ENCODE measurements around the gene HSBP1L1.
A peak's percentile ranks its signal among the peaks of the same experiment; 100 is the strongest.
"Not testable (repeated sequence)": the region's sequence is repeated elsewhere in the genome, so short reads cannot be mapped to it uniquely, and the experiment has no call there.

The HSBP1L1 gene

DNA sequence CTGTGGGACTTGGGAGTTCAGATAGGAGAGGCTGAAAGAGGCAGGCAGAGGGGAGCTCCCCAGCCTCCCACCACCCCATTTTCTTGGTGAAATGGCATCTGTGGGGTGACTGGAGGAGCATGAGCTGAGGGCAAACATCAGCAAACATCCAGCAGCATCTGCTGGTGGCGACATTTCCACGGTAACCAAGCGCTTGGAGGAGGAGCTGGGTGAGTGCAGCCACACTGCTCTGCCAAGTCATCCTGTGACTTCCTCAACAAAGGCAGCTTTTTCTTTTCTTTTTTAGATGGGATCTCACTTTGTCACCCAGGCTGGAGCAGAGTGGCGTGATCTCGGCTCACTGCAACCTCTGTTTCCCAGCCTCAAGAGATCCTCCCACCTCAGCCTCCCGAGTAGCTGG, 18.3 kb downstream of the HSBP1L1 start:
- FAIRE-seq, result no peak

DNA sequence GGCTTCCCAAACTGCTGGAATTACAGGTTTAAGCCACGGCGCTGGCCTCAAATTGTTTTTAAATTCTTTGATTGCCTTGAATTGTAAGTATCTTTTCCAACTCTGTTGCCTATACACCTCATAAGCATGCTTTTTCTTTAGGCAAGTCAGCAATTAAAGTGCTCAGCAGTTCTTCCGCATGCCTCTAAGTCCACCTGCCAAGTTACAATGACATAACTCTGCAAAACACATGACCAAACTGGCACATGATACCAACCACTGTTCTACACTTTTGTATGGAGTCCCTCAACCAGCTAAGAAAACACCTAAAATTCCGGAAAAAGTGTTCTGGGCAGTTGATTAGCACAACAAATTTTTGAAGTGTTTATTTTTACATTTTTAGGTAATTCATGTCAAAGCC, 18.8 kb downstream of the HSBP1L1 start:
- no peak for DNase-seq (ENCODE audit: insufficient read length, low spot score)
- FAIRE-seq, result no peak

More for the DNA sequence above, 18.3 kb downstream of the HSBP1L1 start:
- no peak for DNase-seq (ENCODE audit: insufficient read length, low spot score)

DNA sequence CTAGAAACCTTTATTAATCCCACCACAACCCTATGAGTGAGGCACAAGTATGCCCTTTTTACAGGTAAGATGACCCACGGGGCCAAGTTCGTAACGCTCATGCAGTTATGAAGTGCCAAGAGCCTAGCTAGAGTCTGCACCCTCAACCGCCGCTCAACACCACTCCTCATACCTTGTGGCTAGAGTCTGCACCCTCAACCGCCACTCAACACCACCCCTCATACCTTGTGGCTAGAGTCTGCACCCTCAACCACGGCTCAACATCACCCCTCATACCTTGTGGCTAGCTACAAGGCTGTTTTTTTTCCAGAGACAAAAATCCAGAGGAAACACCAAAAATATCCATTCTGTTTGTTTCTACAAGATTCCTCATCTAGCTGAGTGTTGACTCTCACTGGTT, 19.4 kb downstream of the HSBP1L1 start:
- no peak for FAIRE-seq
- no peak for DNase-seq (ENCODE audit: insufficient read length, low spot score)

DNA sequence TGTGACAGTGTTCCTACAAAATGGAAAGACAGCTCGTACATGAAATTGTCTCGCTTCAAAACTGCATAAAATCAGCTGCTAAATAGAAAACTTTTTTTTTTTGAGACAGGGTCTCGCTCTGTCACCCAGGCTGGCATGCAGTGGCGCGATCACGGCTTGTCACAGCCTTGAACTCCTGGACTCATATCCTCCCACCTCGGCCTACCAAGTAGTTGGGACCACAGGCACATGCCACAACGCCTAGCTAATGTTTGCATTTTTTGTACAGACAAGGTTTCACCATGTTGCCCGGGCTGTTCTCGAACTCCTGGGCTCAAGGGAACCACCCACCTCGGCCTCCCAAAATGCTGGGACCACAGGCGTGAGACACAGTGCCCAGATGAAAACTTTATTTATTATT, 20.7 kb downstream of the HSBP1L1 start:
- FAIRE-seq (no peak), DNase-seq (ENCODE audit: insufficient read length, low spot score) (no peak)

DNA sequence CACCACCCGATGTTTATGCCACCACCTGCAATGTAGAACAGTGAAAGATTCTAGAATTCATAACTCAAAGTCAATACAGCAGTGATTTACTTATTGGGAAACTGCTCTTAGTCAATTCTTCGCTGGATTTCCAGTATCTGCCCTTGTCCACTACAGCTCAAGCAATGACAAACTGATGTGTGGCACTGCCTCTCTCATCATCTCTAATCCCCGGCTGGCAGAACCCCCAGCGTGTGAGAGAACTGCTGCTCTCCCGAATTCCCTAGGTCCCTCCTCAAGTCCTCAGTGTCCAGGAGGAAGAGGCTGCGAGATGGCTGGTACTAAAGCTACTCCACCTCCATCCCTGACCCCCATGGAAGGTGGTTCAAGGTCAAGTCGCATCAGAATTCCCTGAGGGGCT, 22.3 kb downstream of the HSBP1L1 start:
- FAIRE-seq, result peak; percentile 21
- no peak for DNase-seq (ENCODE audit: insufficient read length, low spot score)

DNA sequence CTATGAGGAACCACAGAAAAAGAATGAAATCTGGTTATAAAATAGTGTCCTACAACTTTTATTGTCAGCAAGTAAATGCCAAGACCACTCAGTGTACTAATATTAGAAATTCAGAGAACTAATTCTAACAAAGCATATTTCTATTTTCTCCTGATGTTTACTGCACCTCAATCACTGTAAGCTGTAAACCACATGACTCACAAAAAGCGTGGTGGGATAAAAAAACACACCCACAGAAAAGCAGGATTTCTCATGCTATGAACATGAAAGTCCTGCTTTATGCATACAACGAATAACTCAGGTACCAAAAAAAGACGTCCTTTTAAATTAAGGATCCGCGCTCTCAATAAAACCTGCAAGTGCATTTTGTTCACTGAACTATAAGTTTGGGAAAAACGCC, 23.1 kb downstream of the HSBP1L1 start:
- no peak for FAIRE-seq
- DNase-seq (ENCODE audit: insufficient read length, low spot score), result no peak

DNA sequence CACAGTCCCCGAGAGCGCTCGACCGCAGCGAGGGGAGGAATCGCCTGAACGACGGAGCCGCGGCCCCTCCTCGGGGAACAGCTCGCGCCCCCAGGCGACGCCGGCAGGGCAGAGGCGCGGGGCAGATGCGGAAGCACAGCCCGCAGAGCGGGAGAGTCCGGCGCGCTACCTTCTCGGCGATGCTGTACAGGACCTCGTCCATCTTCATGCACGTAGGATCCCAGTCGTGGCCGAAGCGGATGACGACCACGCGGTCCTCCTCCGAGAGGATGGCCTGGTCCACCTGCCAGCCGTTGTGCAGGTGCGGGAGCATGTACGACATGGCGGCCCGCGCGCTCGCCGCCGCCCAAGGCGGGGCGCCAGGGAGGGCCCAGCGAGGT, 23.6 kb downstream of the HSBP1L1 start:
- FAIRE-seq, result no peak
- peak; percentile 63 for DNase-seq (ENCODE audit: insufficient read length, low spot score)

DNA sequence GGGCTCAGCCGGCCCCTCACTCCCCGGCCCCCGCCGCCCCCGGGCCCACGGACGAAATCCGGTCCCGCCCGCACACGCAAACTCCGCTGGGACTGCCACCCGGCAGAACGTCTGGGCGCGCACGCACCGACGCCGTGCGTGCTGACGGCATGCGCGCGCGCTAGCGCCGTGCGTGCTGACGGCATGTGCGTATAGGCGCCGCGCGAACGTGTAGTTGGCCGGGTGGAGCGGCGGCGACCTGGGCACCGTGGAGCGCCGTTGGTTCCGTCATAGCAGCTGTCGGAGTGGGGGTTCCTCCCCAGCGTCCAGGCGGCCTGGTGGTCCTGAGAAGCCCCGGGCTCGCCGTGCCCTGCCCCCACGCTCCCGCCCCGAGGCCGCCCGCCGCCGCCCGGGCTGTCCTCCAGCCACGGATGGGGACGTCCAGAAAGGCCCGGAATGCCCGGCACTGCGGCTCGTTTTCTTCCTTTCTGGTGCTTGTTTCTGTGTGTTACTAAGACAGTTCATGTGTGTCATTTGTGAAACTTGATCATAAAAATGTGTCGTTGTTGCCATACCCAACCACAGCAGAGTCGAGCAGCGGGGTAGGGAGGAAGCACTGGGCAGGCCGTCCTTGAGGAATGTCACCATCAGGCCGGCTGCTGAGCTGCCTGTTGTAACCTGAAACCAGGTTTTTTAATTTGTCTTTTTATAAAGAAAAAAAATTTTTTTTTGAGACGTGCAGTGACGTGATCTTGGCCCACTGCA, 24.2 kb downstream of the HSBP1L1 start, which contains the start of gene TXNL4A:
Gene TXNL4A, minus strand, starts transcription at position 113 of the 744 bp plus-strand sequence. CDS start 171 bp downstream, outside the sequence.
- peak; percentile 98 for FAIRE-seq
- peak; percentile 85 for DNase-seq (ENCODE audit: insufficient read length, low spot score)

DNA sequence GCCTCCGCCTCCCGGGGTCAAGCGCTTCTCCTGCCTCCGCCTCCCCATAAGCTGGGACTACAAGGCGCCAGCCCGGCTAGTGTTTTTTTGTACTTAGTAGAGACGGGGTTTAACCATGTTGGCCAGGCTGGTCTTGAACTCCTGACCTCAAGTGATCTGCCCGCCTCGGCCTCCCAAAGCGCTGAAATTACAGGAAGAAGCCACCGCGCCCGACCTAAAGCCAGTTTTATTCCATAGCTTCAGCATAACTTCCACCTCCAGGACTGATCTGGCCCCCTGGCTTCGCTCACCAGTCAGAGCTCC, 24.7 kb downstream of the HSBP1L1 start:
- FAIRE-seq (no peak), DNase-seq (ENCODE audit: insufficient read length, low spot score) (no peak)

DNA sequence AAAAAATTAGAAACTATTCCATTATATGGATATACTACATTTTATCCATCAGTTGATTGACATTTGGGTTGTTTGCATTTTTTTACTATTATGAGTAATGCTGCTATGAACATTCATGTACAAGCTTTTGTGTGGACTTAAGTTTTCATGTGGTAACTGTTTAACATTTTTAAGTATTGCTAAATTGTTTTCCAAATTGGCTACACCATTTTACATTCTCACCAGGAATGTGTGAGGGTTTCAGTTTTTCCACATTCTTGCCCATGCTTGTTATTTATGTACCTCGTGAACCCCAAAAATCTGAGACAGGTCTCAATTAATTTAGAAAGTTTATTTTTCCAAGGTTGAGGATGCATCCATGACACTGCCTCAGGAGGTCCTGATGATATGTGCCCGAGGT, 27.1 kb downstream of the HSBP1L1 start:
- DNase-seq (ENCODE audit: insufficient read length, low spot score) (no peak), FAIRE-seq (no peak)

DNA sequence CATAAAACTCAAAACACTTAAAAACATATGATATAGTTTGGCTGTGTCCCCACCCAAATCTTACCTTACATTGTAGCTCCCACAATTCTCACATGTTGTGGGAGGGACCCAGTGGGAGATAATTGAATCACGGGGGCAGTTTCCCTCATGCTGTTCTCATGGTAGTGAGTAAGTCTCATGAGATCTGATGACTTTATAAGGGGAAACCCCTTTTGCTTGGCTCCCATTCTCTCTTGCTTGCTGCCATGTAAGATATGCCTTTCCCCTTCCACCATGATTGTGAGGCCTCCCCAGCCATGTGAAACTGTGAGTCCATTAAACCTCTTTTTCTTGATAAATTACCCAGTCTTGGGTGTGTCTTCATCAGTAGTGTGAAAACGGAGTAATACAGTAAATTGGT, 35.3 kb downstream of the HSBP1L1 start:
- FAIRE-seq; DNase-seq (ENCODE audit: insufficient read length, low spot score): not testable (repeated sequence)

DNA sequence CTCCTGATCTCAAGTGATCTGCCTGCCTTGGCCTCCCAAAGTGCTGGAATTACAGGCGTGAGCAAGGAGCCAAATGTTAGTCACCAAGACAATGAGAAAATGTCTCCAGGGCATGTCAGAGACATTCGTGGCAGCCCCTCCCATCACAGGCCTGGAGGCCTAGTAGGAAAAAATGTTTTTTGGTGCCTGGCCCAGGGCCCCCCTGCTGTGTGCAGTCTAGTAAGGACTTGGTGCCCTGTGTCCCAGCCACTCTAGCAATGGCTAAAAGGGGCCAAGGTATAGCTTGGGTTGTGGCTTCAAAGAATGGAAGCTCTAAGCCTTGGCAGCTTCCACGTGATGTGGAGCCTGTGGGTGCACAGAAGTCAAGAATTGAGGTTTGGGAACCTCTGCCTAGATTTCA, 36.4 kb downstream of the HSBP1L1 start:
- DNase-seq (ENCODE audit: insufficient read length, low spot score) (no peak), FAIRE-seq (no peak)

DNA sequence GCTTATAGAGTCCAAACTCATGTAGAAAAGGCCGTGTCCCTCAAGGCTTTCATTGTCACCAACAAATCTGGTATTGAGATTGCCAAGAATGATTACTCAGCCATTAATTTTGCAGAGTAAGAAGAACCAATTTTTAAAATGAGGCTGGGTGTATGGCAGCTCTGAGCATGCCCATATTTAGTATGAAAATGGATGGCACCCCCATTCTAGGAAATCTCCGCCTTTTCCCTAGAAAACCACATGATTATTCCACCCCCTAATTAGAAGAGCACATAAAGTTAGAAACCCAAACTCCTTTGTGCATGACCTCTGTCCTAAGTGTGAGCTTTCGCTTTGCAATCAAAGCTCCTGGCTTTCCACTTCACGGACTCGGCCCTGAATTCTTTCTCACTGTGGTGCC, 38.0 kb downstream of the HSBP1L1 start:
- no peak for FAIRE-seq

DNA sequence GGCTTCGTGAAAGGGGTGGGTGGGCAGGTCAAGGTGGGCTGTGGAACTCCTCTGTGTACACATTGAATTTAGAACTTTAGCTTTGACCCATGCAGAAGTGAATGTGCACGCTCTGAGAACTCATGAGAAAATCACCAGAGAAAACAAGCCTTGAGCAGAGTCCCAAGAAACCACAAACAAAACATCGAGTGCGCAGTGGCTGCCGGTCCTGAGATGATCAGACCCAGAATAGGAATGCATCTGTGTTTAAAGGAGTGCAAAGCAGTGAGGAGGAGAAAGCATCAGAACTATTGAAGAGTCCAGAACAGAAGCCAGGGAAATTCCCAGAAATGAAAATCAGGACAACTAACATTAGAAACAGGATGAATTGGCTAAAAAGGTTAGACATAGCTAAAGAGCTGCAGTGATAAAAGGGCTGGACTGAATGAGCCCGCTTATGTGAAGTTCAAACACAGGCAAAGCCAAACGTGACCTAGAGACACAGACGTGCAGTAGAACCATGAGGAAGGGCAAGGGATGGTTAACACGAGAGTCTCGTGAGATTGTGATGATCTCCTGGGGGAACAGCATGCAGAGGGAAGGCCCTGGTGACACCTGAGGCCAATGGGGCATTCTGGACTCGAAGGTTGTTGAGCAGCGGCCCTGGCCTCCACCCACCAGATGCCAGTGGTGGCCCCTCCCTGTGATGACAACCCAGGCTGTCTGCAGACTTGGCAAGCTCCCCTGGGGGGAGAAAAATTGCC, 40.3 kb downstream of the HSBP1L1 start:
- no peak for FAIRE-seq
- DNase-seq (ENCODE audit: insufficient read length, low spot score), result no peak

More for the DNA sequence above, 38.0 kb downstream of the HSBP1L1 start:
- DNase-seq (ENCODE audit: insufficient read length, low spot score), result no peak

DNA sequence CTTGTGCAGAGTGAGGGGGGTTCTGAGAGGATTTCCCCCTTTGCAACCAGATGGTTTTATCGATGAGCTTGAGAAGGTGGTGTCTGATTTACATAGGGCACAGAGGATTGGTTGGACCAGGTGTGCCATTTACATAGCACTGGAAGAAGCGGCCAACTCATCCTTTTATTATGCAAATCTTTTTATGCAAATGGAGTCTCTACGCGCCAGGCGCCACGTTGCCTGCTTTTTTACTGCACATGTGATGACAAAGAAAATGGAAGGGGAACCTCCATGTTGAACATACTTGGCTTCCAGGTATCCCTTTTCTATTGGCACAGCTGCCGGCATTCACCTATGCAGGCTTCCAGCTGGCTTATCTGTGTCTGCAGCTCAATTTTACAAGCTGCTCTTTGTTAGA, 42.3 kb downstream of the HSBP1L1 start:
- no peak for FAIRE-seq
- no peak for DNase-seq (ENCODE audit: insufficient read length, low spot score)

DNA sequence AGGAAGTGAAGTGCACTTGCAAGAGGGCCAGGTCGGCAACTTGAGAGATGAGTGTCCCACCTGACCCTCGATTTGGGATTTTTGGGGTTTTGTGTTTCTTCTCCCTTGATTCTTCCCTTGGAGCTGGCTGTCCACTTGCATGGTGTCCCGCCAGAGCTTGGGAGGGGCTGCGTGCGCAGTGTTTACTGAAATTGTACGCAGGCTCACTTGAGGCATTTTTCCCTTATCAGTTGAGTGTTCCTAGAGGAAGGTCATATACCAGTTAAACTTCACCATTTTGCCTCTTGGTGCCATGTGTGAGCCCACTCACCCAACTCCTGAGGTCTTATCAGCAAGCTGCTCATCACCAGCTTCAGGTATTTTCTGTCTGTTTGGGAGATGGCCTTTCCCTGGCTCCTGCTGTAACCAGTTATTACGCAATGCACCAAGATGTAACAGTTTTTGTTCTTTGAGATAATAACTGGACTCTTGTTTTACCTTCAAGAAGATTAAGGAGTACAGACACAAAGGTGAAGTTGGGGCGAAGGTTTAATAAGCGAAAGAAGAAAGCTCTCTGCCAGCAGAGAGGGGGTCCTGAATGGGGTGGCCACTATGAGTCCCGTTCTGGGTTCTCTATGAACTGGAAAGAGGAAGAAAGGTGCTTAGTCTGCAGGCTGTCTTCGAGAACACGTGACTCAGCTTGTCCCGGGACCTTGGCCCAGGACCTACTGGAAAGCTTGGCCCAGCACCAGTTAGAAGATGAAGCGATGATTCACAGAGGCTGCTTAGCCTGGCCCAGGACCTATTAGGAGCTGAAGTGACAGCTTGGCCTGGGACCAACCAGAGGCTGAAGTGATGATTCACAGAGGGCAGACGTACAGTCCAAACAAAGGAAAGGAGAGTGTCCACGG, 45.5 kb downstream of the HSBP1L1 start:
- FAIRE-seq (no peak), DNase-seq (ENCODE audit: insufficient read length, low spot score) (no peak)

DNA sequence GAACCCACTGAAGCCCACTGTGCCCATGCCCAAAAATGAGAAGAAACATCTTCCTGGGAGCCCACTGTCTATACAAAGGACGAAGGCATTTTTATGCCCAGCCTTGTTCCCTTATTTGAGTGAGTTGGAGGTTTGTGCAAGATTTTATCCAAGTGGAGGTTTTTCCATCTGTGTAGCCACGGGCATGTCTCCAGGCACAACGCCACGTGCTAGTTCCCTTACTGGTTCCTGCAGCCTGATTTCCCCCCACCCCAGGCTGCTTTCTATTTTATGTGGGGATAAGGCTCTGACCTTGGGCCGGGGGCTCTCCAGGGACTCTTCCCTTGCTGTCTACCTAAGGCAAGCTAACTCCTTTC, 46.1 kb downstream of the HSBP1L1 start:
- FAIRE-seq (no peak), DNase-seq (ENCODE audit: insufficient read length, low spot score) (no peak)

DNA sequence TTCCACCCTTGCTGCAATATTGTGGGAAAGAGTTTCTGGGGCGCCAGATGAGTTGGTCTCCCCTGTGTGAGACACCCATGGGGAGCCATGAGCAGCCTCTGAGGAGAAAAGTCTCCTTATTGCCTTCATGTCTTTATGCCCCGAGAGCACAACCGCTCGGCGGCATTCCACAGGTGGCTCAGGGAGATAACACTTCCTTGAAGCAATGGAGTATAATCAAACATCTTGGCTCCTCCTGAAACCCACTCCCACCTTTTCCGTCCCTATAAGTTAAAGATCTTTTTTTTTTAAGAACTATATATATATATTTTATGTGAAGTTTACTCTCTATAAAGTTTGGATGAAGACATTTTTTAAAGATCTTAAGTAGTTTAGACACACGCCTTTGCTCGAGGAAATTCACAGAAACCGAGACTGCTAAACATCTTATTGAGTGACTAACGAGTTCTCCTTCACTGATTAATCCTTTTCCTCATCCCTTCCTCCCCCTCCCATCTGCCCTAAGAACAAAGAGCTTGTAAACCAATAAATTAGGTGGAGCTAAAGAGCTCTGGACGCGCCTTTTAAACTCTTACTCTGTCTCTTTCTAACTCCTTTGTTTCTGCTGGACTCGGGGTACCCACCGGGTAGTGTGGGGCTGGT, 47.2 kb downstream of the HSBP1L1 start:
- FAIRE-seq; DNase-seq (ENCODE audit: insufficient read length, low spot score): not testable (repeated sequence)

DNA sequence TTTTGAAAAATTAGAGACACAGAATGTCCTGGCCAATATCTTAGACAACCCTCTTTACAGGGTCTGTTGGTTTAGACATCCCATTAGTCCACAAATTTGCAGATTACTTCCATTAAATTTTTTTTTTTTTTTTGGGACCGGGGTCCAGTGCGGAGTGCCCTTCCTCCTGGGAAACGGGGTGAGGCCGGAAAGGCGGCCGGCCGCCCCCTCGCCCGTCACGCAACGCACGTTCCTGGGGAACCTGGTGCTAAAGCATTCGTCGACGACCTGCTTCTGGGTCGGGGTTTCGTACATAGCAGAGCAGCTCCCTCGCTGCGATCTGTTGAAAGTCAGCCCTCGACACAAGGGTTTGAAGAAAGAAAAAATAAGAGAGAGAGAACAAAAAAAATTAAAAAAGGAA, 48.3 kb downstream of the HSBP1L1 start:
- FAIRE-seq (no peak), DNase-seq (ENCODE audit: insufficient read length, low spot score) (no peak)

Measured in GM19239 (cell line).